ENCODE measurements around the gene ZDHHC7. TPM values are rescaled to one million over a fixed set of nuclear protein-coding genes. Genes with fewer than 3 reads are reported as not detected.
A peak's percentile ranks its signal among the peaks of the same experiment; 100 is the strongest.

ZDHHC7 gene
- total RNA-seq, 1 donor from 2014 or later = 79.7 TPM

- Histone ChIP-seq H3K36me3 (no peaks in the 10 kb centered on the region), H3K9me3 (no peaks in the 10 kb centered on the region), H3K27me3 (no peaks in the 10 kb centered on the region), H3K27ac (peak overlapping the region; percentile 90), H3K4me3 (peak overlapping the region; percentile 76), H3K4me1 (peaks cover 32% of the 10 kb centered on the region)
- TF ChIP-seq, protein P1, sequence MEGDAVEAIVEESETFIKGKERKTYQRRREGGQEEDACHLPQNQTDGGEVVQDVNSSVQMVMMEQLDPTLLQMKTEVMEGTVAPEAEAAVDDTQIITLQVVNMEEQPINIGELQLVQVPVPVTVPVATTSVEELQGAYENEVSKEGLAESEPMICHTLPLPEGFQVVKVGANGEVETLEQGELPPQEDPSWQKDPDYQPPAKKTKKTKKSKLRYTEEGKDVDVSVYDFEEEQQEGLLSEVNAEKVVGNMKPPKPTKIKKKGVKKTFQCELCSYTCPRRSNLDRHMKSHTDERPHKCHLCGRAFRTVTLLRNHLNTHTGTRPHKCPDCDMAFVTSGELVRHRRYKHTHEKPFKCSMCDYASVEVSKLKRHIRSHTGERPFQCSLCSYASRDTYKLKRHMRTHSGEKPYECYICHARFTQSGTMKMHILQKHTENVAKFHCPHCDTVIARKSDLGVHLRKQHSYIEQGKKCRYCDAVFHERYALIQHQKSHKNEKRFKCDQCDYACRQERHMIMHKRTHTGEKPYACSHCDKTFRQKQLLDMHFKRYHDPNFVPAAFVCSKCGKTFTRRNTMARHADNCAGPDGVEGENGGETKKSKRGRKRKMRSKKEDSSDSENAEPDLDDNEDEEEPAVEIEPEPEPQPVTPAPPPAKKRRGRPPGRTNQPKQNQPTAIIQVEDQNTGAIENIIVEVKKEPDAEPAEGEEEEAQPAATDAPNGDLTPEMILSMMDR (IDR thresholded peaks at IDR 0.05) = peak; percentile 34
- DNase-seq (peak; percentile 79), ATAC-seq (peak; percentile 49)
- intact Hi-C loops (cut with DNase I) = no loop called here
Observed at GRCh38 chr16:85027958-85028684, 16.8 kb upstream of the ZDHHC7 start.

GRCh38 chr16:85027349-85027957 lies 16.1 kb upstream of the ZDHHC7 start, which contains the start of gene KIAA0513:
TSS of gene KIAA0513 (plus strand) at chr16:85027795. CDS start at chr16:85067072, 39,277 bp downstream.
- H3K9me3 ChIP-seq = no peaks in the 10 kb centered on the region
- H3K36me3 ChIP-seq = no peaks in the 10 kb centered on the region
- TF ChIP-seq, protein P1 (IDR thresholded peaks at IDR 0.05) = no peak
- H3K4me1 ChIP-seq = peaks cover 32% of the 10 kb centered on the region
- DNase-seq (peak; percentile 97), ATAC-seq (peak; percentile 95)
- no peaks in the 10 kb centered on the region for H3K27me3 ChIP-seq
- intact Hi-C loops (cut with DNase I) = no loop called here
- H3K27ac ChIP-seq = peak within 1 kb of the TSS; percentile 90
- H3K4me3 ChIP-seq = peak within 1 kb of the TSS; percentile 76

- peak overlapping the region; percentile 76 for H3K4me3 ChIP-seq
Observed at GRCh38 chr16:85026703-85027102, 15.4 kb upstream of the ZDHHC7 start.

DNA sequence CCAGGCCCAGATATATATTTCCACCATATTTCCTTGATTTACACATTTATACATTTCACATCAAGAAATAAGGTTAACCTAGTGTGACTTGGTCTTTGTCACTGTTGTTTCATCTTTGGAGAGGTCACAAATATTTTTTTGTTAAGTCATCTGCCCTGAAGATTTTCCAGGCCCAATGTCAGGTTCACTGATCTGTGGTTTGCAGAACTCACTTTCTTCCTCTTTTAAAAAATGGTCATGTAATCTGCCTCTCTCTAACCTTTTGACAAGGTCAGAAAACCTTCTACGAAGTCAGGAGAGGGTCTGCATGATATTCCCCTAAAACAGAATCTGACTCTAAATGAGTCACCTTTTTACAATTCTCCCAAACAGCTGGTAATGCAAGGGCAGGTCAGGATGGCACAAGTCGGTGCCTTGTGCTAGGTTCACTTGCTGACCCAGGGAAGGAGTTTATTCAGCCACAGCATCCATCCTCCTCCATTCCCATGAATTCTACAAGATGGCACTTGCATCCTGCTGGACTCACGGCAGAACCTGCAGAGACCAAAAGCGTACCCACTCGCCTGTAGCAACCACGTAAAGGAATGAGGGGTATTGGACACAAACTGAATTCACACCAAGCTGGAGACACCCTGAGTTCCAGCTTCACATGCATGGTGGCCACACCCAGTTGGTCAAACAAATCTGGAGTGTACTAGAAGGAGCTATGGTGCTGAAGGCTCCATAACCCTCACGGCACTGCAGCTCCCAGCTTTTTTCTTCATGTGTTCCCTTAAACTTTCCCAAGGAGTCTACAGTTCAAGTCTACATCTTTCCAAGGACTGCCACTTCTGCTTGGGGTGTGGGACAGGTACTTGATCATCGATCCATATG lies 14.7 kb upstream of the ZDHHC7 start:
- intact Hi-C loops (cut with DNase I) = no loop called here
- peak; percentile 36 for ATAC-seq
- H3K4me1 ChIP-seq = peaks cover 32% of the 10 kb centered on the region
- peak overlapping the region; percentile 76 for H3K4me3 ChIP-seq
- peak overlapping the region; percentile 90 for H3K27ac ChIP-seq
- TF ChIP-seq, protein P1 (IDR thresholded peaks at IDR 0.05) = no peak
- H3K27me3 ChIP-seq = no peaks in the 10 kb centered on the region
- no peaks in the 10 kb centered on the region for H3K36me3 ChIP-seq
- no peak for DNase-seq
- H3K9me3 ChIP-seq = no peaks in the 10 kb centered on the region

More at GRCh38 chr16:85026703-85027102, 15.4 kb upstream of the ZDHHC7 start:
- peak; percentile 15 for ATAC-seq
- Histone ChIP-seq H3K27ac (peak overlapping the region; percentile 90), H3K4me1 (peaks cover 32% of the 10 kb centered on the region), H3K27me3 (no peaks in the 10 kb centered on the region), H3K9me3 (no peaks in the 10 kb centered on the region), H3K36me3 (no peaks in the 10 kb centered on the region)
- intact Hi-C loops (cut with DNase I) = no loop called here
- no peak for DNase-seq
- TF ChIP-seq, protein P1 (IDR thresholded peaks at IDR 0.05) = no peak

DNA sequence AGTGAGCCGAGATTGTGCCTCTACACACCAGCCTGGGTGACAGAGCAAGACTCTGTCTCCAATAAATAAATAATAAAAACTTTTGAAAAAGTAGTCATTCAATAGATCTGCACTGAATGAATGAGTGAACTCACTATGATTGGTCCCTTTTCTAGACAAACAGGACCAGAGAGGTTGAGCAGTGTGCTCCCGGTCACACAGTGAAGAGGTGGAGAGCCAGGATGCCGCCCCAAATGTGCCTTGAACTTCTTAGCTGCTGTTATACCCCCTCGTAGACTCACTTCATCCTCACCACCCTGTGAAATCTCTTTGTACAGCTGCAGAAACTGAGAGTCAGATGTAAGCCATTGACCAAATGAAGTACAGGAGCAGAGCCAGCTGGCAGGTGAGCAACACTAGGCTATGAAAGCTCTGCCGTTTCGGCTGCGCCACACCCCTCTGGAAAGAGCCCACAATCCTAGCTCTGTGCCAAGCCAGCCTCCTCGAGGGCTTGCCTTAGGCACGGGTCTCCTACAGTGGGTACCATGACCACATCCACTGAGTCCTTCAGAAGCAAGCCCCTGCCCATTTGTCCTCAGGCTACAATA lies 8.4 kb upstream of the ZDHHC7 start:
- H3K27me3 ChIP-seq = no peaks in the 10 kb centered on the region
- peak overlapping the region; percentile 55 for H3K27ac ChIP-seq
- no peaks in the 10 kb centered on the region for H3K9me3 ChIP-seq
- intact Hi-C loops (cut with DNase I) = no loop called here
- H3K4me1 ChIP-seq = peaks cover 16% of the 10 kb centered on the region
- no peaks in the 10 kb centered on the region for H3K36me3 ChIP-seq
- DNase-seq = peak; percentile 81
- peak; percentile 75 for ATAC-seq
- TF ChIP-seq, protein P1 (IDR thresholded peaks at IDR 0.05) = no peak
- no peak overlapping the region for H3K4me3 ChIP-seq

All from upper lobe of right lung (tissue), 1 donor.